GM21717 (cell line): ENCODE results near the gene DIO3.

ENCODE experiments used
- ATAC-seq: cut with Tn5 transposase; IDR thresholded peaks from one replicate; pipeline ENCODE4 v1.9.1; 2021; ENCODE audit warnings: mild to moderate bottlenecking, moderate library complexity; ENCODE audit not compliant: unreplicated experiment

The DIO3 gene

DNA sequence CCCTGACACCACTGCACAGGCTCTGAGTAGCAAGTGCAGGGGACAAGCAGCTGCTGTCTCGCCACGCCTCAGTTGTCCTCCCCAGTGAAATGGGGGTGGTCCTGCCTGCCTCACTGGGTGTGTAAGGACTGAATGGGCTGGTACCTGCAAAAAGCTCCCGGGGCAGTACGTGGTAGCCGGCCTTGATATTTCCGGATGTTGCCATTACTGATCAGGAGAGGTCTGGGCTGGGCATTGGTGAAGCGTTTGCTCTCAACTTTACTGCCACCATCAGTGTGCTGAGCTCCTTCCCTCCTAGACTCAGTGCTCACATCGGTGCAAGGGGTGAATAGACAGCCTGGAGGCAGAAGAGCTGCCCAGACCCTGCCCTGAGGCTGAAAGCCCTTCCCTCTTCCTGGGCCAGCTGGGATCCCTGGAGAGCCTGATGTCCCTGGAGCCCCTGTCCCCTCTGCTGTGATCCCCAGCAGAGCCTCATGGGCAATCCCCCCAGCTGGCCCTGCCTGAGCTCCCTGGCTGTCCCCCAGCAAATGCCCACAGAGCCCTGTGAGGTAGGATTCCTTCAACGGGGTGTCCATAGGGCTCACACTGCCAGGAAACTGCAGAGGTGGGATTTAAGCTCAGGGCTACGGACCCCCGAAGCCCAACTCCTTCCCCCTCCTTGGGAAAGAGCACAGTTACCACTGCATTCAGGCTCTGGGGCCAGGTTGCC is 18.2 kb downstream of the DIO3 start:
- no peak for ATAC-seq

- no peak for ATAC-seq
Measured at GRCh38 chr14:101581806-101582205, 20.5 kb downstream of the DIO3 start.

GRCh38 chr14:101582294-101582693 is 21.0 kb downstream of the DIO3 start:
- no peak for ATAC-seq

DNA sequence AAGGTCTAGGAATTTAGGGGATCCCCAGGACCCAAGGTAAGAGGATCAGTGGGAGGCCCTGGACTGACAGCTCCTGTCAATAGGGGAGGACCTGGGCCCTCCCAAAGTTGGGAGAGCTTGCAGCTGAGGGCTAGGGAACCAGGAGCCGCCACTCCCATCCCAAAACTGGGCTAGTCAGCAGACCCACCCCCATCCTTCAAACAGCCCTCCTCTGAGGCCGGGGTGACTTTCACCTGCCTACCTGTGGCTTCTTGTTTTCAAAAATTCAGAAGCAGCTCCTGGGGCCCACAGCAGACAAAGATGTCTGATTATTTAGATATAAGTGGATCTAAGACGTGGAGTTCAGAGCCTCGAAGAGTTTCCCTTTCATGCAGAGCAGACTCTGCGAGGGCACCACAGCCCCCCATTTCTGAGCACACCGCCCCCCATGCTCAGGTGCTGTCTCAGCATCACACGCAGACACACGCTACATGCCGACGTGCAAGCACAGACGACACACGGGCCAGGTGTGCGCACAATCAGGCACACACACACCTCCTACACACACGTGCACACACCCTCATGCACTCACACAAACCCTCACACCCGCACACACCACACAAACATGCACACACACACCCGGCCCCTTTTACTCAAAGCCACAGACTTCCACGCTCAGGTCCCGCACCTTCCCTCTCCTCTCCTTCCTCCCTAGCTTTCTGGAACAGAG is 21.9 kb downstream of the DIO3 start:
- no peak for ATAC-seq

- no peak for ATAC-seq
Measured at GRCh38 chr14:101583715-101584054, 22.4 kb downstream of the DIO3 start.

- no peak for ATAC-seq
Measured at GRCh38 chr14:101584055-101584859, 23.0 kb downstream of the DIO3 start.

DNA sequence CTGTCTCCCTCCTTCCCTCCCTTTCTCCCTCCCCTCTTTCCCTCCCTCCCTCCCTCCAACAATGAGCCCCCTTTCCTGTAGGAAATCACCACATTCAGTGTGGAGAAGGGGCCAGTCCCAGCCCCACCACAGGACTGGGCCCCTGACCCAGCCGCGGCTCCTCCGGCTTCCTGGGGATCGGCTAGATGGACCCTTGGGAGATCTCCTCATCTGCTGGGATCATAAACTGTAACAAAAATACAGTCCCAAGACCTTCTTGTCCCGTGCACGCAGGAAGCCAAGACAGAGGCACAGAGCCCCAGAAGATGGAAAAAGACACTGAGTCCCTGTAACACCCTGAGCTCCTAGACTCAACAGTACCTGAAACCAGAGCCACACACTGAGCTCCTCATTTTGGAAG is 23.9 kb downstream of the DIO3 start:
- ATAC-seq = no peak

DNA sequence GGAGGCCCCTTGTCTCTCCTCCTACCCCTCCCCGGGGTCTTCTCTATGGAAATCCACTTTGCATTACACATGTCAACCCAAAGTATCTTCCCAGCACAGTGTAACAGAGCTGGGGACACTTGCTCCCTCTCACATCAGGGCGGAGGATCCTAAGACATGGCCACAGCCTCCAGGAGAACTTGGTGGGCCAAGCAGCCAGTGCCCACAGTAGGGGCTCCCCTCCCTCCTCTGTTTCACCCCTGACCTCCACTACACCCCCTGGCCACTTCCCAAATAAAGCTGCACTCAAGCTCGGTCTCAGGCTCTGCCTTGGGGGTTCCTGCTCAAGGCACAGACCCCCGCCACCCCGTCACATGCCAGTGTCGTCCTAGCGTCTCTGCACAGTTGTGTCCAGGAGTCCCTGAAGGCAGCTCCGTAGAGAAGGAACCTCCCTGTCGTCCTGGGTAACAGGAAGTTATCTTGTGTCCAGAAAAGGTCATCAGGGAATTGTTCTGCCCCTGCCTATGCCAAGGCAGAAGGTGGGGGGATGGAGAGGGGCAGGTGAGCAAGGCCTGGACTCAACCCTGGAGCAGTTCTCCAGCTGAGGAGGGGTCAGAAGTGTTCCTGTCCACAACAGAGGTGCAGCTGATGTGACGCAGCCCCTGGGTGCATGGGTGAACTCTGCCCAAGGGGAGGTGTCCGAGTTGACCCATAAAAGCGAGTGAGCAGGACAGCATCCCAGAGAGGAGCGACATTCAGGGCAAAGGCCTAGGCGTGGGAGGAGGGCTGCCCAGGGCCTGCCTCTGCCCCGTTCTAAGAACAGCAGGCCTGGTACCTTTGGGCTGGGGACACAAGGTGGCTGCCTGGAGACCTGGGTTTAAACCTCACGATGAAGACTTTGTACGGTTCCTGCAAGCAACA is 25.5 kb downstream of the DIO3 start:
- ATAC-seq = no peak

DNA sequence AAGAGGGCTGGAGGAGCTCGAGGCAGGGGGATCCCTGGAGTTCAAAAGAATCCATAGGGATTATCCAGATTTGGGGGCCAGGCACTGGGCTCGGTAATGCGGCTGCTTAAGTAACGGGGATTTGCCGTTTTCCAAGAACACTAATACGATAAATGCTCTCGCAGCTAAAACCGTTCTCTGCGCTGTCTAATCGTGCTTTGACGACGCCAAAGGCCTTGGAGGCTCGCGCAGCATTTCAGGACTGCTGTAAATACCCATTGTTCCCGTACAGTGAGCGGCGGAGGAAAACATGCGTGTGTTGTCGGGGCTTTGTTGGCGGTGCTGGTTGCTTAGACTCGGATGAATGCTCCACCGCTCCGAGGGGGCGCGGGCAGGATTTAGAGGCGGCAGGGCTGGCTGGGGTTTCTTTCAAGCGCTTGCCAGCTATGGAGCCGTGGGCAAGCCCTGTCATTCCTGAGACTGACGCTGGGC is 26.2 kb downstream of the DIO3 start:
- ATAC-seq = no peak

GRCh38 chr14:101588286-101588975 is 27.1 kb downstream of the DIO3 start:
- no peak for ATAC-seq

- no peak for ATAC-seq
Measured at GRCh38 chr14:101588990-101589389, 27.7 kb downstream of the DIO3 start.

GRCh38 chr14:101589486-101590015 is 28.3 kb downstream of the DIO3 start:
- no peak for ATAC-seq

- ATAC-seq = no peak
Measured at GRCh38 chr14:101590062-101590461, 28.8 kb downstream of the DIO3 start.

- no peak for ATAC-seq
Measured at GRCh38 chr14:101590616-101591015, 29.3 kb downstream of the DIO3 start.

DNA sequence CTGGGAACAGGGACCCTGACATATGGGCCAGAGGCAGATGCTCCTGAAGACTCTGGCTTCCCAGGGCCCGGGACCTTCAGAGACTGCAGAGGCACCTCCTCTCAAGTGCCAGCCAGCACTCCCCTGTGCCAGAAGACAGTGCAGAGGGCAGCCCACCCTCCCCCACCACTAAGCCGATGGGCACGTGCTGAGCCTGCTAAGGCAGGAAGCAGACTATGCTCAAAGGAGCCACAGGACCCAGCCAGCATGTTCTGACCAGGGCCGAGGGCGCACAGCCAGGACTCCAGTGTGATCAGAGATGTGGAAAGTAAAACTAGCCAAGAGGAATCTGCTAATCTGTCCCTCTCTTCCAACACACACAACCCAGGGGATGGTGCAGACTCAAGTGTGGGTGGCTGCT is 29.8 kb downstream of the DIO3 start:
- no peak for ATAC-seq

GRCh38 chr14:101591582-101591981 is 30.3 kb downstream of the DIO3 start:
- ATAC-seq = no peak

GRCh38 chr14:101593411-101594238 is 32.3 kb downstream of the DIO3 start:
- ATAC-seq = no peak

DNA sequence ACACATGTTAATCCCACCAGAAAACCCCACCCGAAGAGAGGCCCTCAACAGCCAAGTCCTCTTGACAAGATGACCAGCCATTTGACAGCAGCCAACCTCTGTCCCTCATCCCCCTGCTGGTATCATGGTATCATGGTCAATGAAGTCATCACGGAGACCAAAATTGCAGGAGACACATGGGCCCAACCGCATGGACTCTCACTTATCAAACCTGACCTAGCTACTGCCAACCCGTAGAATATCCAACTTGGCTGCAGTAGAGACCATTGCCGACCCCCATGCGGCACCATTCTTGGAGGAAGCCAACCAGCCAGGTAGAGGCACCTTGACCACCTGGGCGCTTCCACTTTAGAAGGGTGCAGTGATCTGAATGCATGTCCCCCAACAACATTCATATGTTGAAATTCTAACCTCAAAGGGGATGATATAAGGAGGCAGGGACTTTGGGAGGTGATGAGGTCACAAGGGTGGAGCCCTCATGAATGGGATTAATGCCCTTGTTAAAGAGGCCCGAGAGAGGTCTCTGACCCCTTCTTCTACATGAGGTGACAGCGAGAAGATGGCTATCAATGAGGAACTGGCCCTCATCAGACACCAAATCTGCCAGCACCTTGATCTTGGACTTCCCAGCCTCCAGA is 33.3 kb downstream of the DIO3 start:
- ATAC-seq = no peak

- ATAC-seq = no peak
Measured at GRCh38 chr14:101595349-101595748, 34.1 kb downstream of the DIO3 start.
